ENCODE data around the gene RXFP3. TPM values are rescaled to one million over a fixed set of nuclear protein-coding genes. Genes with fewer than 3 reads are reported as not detected.

RXFP3 gene
- total and polyA plus RNA-seq, 10 donors: not detected

DNA sequence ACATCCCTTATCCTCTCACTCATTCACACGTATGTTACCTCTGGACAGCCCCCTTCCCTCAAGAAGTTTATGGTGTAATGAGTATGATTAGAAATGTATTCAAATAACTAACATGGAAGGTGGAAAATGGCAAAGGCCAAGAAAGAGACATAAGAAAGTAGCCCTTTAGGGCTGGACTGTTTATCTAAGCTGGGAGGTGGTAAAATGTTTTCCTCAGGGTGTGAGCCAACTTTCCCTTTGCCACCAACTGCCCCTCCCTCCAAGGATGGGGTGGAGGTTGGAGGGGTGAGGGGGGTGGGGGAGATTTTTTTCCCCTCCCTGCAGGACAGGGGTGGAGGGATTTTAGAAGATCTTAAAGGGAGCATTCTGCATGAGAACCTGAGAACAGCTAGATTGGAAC, 40.1 kb downstream of the RXFP3 start:
- intact Hi-C loops (cut with DNase I; ENCODE audit: low total_unique reads): no loop called here
- DNase-seq: no peak
- Histone ChIP-seq H3K9me3 (no peaks in the 10 kb centered on the region), H3K4me3 (no peak overlapping the region), H3K4me1 (peaks cover 0 to 5% (median 0%) of the 10 kb centered on the region in 6 donors), H3K27me3 (replicated peaks in 1 of 7) (no peaks in the 10 kb centered on the region), H3K27ac (no peak overlapping the region), H3K36me3 (no peaks in the 10 kb centered on the region)
- TF ChIP-seq, protein P1, sequence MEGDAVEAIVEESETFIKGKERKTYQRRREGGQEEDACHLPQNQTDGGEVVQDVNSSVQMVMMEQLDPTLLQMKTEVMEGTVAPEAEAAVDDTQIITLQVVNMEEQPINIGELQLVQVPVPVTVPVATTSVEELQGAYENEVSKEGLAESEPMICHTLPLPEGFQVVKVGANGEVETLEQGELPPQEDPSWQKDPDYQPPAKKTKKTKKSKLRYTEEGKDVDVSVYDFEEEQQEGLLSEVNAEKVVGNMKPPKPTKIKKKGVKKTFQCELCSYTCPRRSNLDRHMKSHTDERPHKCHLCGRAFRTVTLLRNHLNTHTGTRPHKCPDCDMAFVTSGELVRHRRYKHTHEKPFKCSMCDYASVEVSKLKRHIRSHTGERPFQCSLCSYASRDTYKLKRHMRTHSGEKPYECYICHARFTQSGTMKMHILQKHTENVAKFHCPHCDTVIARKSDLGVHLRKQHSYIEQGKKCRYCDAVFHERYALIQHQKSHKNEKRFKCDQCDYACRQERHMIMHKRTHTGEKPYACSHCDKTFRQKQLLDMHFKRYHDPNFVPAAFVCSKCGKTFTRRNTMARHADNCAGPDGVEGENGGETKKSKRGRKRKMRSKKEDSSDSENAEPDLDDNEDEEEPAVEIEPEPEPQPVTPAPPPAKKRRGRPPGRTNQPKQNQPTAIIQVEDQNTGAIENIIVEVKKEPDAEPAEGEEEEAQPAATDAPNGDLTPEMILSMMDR (IDR thresholded peaks at IDR 0.05 in 8 of 11, conservative IDR thresholded peaks at IDR 0.05 in 3 of 11): no peak
- TF ChIP-seq POLR2AphosphoS5 (IDR thresholded peaks at IDR 0.05) (no peak), POLR2A (IDR thresholded peaks at IDR 0.05) (no peak)
- 64 to 89% (median 81%) methylated on average over 1 of the region's 1 CpG for WGBS, 5 donors

DNA sequence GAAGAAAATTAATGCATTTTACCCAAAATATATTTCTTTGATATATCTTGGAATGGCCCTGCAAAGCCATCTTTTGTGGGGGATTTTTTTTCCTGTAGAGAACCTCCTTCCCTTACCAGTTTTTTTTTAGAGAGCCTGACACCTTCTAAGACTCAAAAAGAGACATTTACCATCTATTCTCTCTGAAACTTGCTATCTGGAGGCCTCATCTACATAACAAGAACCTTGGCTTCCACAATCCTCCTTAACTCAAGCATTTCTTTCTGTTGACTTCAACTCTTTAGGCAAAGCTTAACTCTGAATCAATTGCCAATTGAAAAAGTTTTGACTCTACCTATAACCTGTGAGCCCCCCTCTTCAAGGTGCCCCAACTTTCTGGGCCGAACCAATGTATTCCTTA, 42.1 kb downstream of the RXFP3 start:
- Histone ChIP-seq H3K4me3 (no peak overlapping the region), H3K27ac (no peak overlapping the region), H3K36me3 (no peaks in the 10 kb centered on the region), H3K27me3 (replicated peaks in 1 of 7) (no peaks in the 10 kb centered on the region), H3K4me1 (peaks cover 0 to 5% (median 0%) of the 10 kb centered on the region in 6 donors), H3K9me3 (no peaks in the 10 kb centered on the region)
- DNase-seq: no peak
- intact Hi-C loops (cut with DNase I; ENCODE audit: low total_unique reads): no loop called here
- TF ChIP-seq, protein P1 (IDR thresholded peaks at IDR 0.05 in 8 of 11, conservative IDR thresholded peaks at IDR 0.05 in 3 of 11): no peak
- TF ChIP-seq POLR2AphosphoS5 (IDR thresholded peaks at IDR 0.05): no peak
- TF ChIP-seq POLR2A (IDR thresholded peaks at IDR 0.05): no peak
- WGBS, 5 donors: 85 to 100% (median 95%) methylated on average over 1 of the region's 1 CpG

DNA sequence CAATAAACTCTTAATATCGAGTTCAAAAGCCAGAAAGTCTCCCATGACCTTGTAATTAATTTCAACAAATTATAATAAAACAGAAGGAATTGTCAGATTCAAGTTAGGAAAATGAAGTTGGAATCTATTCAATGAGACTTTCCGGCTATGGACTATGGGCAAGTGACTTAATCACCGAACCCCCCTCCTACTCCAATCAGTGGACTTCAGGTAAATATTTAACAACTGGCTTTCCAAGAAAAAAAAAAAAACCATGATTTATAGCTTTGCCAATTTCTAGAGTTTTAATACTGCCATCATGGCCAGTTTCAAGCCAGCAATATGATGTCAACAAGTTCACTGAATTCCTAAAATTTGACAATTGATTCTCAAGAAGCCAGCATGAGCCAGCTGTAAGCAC, 43.8 kb downstream of the RXFP3 start:
- Histone ChIP-seq H3K4me1 (no peaks in the 10 kb centered on the region), H3K4me3 (no peak overlapping the region), H3K27me3 (replicated peaks in 1 of 7) (no peaks in the 10 kb centered on the region), H3K9me3 (no peaks in the 10 kb centered on the region), H3K27ac (no peak overlapping the region), H3K36me3 (no peaks in the 10 kb centered on the region)
- no peak for DNase-seq
- TF ChIP-seq POLR2AphosphoS5 (IDR thresholded peaks at IDR 0.05) (no peak), POLR2A (IDR thresholded peaks at IDR 0.05) (no peak)
- TF ChIP-seq, protein P1 (IDR thresholded peaks at IDR 0.05 in 8 of 11, conservative IDR thresholded peaks at IDR 0.05 in 3 of 11): no peak
- WGBS, 5 donors: 84 to 94% (median 91%) methylated on average over 3 of the region's 3 CpGs
- intact Hi-C loops (cut with DNase I; ENCODE audit: low total_unique reads): no loop called here

DNA sequence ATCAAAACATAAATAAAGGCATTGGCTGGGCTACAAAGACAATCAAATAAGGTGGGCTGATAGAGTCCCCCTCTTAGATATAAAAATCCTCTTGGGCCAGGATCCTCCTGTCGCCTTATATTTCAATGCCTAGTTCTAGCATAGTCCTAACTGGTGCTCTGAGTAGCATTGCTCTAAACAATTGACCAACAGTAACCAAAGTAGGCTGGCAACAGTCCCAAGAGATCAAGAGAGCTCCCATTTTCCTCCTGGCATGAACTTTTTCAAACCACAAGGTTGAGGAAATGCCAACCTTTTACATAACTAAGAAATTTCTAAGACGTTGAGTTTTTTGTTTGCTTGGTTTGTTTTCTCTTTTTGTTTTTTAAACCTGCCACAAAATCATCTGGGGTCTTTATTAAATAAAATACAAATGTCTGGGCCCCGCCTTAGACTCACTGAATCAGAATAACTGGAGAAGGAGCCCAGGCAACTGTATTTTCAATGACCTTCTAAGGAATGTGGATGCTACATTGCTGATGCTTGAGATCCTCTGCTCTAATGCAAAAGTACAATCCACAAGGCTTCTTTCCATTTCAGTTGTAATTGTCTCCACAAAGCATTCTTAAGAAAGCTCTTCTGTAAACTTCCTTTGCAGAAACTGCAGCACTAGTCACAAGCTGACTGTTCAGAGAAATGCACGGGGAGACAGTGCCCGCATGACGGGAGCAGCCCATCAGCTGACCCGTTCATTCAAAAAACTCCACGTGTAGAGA, 45.4 kb downstream of the RXFP3 start:
- Histone ChIP-seq H3K27ac (no peak overlapping the region), H3K4me1 (no peaks in the 10 kb centered on the region), H3K9me3 (no peaks in the 10 kb centered on the region), H3K27me3 (replicated peaks in 1 of 7) (no peaks in the 10 kb centered on the region), H3K4me3 (no peak overlapping the region), H3K36me3 (peaks cover 0 to 6% (median 0%) of the 10 kb centered on the region in 6 donors)
- WGBS, 5 donors: 80 to 87% (median 81%) methylated on average over 8 of the region's 8 CpGs
- no peak for TF ChIP-seq POLR2AphosphoS5 (IDR thresholded peaks at IDR 0.05)
- TF ChIP-seq POLR2A (IDR thresholded peaks at IDR 0.05): no peak
- TF ChIP-seq, protein P1 (IDR thresholded peaks at IDR 0.05 in 8 of 11, conservative IDR thresholded peaks at IDR 0.05 in 3 of 11): no peak
- intact Hi-C loops (cut with DNase I; ENCODE audit: low total_unique reads): no loop called here
- no peak for DNase-seq
